HG03460 (cell line): Measurements from ENCODE around the gene GPR68.
"Not testable (repeated sequence)": the region's sequence is repeated elsewhere in the genome, so short reads cannot be mapped to it uniquely, and the experiment has no call there.

ENCODE experiments used
- ATAC-seq: cut with Tn5 transposase; IDR thresholded peaks from one replicate; pipeline ENCODE4 v1.9.1; 2021; ENCODE audit not compliant: unreplicated experiment

The GPR68 gene

GRCh38 chr14:91254461-91254860, 10.0 kb upstream of the GPR68 start:
- ATAC-seq: no peak

GRCh38 chr14:91253795-91254323, 9.4 kb upstream of the GPR68 start:
- no peak for ATAC-seq

DNA sequence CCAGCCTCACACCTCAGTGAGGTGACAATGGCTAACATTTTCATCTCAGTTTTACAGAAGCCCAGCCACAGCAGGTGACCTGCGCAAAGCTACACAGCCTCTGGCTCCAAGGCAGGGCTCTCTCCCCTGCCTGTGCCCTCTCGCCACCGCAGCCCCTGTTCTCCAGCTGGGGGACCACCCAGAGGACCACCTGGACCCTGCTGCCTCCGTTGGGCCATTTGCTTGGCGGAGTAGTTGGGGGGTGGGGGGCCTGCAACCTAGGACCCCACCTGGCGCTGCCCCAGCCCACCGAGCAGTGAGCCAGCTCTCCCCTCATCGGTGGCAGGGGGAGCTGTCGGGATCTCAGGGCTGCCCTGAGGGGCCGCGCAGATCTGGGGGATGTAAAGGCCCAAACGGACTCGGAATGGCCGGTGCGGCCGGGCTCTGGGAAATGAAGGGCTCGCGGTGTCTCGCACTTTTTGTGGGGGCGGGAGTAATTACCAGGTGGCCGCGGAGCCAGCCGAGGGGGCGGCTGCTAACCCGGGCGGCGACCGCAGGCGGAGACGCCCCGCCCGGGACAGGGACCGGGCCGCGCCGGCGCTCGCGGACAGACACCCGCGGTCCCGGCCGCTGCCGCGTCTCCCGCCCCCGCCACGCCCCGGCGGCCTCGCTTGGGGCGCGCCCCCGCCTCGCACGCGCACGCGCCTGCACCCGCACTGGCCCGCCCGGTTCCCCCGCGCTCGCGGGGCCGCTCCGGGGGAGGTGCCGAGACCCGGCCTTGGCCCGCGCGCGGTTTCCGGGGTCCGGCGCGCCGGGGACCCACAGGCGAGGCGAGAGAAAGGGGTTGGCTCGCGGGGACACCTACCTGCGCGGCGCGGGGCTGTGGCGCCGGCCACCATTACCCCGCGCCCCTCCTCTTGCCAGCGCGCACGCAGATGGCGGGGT, 8.6 kb upstream of the GPR68 start:
- ATAC-seq: no peak

- no peak for ATAC-seq
These were observed 6.4 kb upstream of the GPR68 start for GRCh38 chr14:91250912-91251311.

GRCh38 chr14:91249841-91250616, 5.5 kb upstream of the GPR68 start:
- peak; percentile 88 for ATAC-seq

DNA sequence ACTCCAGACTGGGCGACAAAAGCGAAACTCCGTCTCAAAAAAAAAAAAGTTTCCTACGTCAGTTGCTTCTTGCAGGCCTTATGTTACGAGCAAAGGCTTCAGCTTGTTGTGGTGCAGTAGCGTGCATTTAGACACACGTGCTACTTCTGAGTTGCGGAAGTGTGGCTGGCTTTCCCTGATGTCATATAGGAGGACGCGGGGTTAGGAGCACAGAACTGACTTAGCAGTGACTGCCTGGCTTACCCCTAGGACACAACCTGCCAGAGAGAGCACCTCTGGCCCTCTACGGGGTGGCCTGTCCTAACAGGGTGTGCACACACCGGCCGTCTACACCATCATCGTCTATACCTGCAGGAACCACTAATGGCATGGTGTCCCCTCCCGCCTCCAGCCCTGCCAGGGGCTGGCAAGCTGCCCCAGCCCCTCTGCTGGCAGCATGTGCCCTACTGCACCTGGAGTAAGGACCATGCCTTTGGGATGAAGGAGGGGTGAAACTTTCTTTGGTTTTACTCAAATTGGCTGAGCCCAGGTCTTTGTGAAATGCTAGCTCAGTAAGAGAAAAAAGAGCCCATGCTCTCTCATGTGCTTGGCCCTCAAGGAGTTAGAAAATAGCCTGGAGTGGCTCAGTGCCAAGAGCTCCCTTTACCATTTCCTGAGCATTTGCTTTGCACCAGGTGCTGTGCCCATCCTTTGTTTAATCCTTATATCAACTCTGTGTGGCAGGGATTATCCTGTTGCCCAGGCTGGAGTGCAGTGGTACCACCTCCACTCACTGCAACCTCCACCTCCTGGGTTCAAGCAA, 1.7 kb upstream of the GPR68 start:
- ATAC-seq: no peak

GRCh38 chr14:91245616-91246015, 1.1 kb upstream of the GPR68 start:
- ATAC-seq: not testable (repeated sequence)

DNA sequence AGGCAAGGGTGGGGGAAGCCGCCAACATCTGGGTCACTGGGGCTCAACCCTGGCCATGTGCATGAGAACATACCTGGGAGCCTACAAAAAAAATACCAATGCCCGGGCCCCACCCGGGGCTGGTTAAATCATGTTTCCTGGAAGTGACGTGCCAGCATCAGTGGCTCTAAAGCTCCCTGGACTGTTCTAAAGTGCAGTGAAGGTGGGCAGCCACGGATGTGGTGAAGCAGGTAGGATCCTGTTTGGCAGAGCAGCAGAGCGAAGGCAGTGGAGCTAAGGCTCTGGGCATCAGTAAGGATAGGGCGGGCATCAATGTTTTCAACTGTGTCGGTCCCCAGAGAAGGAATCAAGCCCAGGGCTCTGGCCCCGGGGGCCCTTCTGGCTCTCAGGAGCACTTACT, 525 bp upstream of the GPR68 start:
- no peak for ATAC-seq

DNA sequence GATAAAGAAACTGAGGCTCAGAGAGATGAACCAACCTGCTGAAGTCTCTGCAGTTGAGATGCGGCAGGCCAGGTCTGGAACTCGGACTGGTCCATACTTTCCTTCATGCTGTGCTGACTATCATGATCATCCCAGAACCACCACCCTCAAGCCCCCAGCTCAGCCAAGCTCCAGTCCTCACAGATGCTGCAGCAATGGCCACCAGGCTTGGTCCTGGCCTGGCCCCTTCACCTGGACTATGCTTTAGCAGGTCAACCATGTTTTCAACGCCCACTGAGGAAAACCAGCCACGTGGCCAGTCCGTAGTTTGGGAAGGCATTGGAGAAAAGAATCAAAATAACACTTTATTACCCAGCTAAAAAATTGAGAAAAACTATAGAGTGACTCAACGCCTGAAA, 1.4 kb downstream of the GPR68 start:
- ATAC-seq: no peak

- ATAC-seq: no peak
These were observed 1.9 kb downstream of the GPR68 start for GRCh38 chr14:91242635-91243034.

- ATAC-seq: peak; percentile 61
These were observed 2.6 kb downstream of the GPR68 start for GRCh38 chr14:91241863-91242262.

DNA sequence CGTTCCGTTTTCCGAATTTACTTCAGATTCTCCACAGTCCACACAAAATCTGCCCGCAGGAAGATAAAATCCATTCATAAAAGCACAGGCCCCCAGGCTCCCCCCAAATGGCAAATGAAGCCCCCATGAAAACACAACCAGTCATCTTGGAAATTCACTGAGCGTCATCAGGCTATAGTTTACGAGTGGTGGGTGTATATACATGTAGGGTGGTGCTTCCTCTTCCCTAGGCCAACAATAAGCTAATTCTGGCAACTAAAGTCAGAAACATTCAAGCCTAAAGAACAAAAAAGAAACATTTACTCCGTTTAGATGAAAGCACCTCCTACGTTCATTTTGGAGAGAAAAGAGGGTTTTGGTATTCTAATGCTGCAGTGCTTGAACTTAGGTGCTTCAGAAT, 5.8 kb downstream of the GPR68 start:
- no peak for ATAC-seq

DNA sequence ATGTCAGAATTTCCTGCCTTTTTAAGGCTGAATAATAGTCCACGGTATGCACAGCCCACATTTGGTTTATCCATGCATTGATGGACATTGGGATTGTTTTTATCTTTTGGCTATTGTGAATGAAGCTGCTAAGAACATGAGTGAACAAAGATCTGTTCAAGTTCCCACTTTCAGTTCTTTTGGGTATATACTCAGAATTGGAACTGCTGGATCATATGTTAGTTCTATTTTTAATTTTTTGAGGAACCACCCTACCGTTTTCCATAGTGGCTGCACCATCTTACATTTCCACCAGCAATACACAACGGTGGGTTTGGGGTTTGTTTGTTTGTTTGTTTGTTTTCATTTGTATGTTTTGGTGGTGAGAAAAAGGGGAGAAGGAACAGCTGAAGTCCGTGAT, 6.4 kb downstream of the GPR68 start:
- ATAC-seq: no peak

DNA sequence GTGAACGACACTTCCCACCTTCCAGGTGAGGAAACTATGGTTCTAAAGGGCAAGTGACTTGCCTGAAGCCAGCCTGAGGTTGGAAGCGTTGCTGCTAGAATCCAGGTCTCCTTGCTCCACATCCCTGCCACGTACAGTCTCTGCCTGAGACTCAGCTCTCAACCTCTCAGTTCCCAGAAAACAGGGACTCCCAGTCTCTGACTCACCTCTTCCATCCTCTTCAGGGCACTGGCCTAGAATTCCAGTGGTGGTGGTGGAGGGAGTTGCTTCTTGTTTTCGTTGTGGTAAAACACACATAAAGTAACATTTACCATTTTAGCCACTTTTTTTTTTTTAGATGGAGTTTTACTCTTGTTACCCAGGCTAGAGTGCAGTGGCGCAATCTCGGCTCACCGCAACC, 7.3 kb downstream of the GPR68 start:
- no peak for ATAC-seq

DNA sequence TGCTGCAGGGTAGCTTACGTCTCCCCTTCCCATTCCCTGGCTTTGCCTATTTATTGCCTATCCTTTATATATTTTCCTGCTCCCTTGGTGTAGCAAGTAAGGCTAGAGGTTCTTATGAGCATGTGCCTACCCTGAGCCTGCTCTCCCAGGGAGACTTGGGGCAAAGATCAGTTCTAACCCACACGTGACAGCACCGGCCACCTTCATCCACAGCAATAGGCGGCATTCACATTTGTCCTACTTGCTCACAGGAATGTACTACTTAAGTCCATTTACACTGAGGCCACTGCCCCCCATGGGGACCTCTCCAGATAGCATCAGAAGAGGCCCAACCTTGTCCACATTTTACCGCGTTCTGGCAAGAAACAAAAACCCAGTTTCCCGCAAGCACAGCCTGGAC, 8.7 kb downstream of the GPR68 start:
- ATAC-seq: no peak

DNA sequence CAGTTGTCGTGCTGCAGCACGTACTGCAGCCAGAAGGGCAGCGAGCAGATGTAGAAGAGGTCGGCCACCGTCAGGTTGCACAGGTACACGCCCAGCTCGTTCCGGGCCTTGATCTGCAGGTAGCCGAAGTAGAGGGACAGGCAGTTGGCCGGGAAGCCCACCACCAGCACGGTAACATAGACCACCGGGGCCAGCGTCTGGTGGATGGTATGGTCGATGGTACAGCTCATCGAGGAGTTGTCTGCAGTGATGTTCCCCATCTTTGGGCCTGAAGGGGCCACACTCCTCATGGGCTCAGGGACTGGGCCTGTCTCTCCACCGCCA, 9.8 kb downstream of the GPR68 start:
- no peak for ATAC-seq

- no peak for ATAC-seq
These were observed 10.3 kb downstream of the GPR68 start for GRCh38 chr14:91233936-91234790.

DNA sequence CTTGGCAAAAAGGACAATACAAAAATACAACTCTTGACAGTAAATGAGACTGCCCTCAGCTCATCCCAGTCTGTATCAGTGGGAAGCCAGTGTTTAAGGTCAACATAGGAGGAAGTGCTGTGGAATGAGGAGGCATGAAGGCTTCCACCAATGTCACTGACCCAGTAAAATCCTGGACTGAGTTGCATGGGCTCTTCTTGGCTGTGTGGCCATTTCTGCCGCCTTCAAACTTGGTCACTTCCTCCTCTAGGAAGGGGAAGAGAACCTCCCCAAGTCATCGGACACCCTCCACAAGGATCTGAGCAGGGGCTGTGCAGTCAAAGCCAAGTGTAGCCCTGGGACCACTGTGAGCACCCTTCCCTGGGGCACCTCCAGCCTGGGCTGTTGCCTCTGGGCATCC, 11.9 kb downstream of the GPR68 start:
- ATAC-seq: no peak

DNA sequence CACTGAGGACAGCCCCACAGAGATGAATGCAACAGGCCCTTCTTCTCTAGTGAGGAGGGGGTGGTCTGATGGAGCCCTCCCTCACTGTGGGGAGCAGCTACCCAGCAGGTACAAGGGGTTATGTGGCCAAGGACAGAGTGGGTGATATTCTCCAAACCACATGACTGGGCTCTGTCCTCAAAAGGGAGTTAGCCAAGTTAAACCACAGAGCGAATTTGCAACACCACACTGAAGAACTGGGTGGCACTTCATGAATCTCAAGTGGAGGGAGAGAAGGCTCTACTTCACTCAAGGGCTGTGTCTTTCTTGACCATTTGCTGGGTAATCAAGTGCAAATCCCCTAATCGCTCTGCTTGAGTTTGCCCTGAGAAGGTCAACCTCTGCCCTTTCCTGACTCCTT, 12.5 kb downstream of the GPR68 start:
- ATAC-seq: no peak

DNA sequence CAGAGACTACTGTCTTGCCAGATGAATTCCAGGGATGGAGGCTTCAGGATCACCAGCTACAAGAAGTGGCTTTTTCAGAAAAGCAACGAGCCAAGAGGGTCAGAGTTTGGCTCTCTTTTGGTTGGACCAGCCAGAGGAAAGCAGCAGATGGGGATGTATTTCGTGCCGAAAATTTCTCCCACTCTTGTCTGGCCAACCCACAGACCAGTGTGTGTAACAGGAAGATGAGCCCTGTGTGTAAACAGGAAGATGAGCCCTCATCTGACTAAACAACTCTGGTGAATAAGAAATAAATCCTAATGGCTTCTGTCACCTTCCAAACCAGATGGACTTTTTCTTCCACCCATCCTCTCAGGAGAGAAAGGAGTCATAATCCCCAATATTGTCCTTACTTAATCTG, 13.1 kb downstream of the GPR68 start:
- ATAC-seq: no peak
